MM.1S (cell line): Measurements from ENCODE around the gene KCNA3.

Experiments
- DNase-seq: peaks from one replicate; pipeline ENCODE4 v3.0.0-alpha.2; 2015
- H2AFZ ChIP-seq: fragments of 300-600 bp; sonication (generic); 2 replicates; pipeline ENCODE4 v1.6.0; 2016; ENCODE audit warnings: antibody characterized with exemption, low read length
- H3F3A ChIP-seq: fragments of 300-600 bp; sonication (generic); 2 replicates; pipeline ENCODE4 v1.6.1; 2016; ENCODE audit warnings: mild to moderate bottlenecking, antibody characterized with exemption, low read length, moderate library complexity, mixed read lengths; ENCODE audit not compliant: insufficient read depth
- H3K27ac ChIP-seq: fragments of 300-600 bp; sonication (generic); 2 replicates; pipeline ENCODE4 v1.5.1; 2016; ENCODE audit warnings: mild to moderate bottlenecking, low read length
- H3K27me3 ChIP-seq: fragments of 300-600 bp; sonication (generic); replicated peaks from 2 replicates; pipeline ENCODE4 v1.6.0; 2016; ENCODE audit warnings: low read length; ENCODE audit not compliant: insufficient read depth
- H3K36me3 ChIP-seq: fragments of 300-600 bp; sonication (generic); replicated peaks from 2 replicates; pipeline ENCODE4 v1.6.1; 2016; ENCODE audit warnings: mild to moderate bottlenecking, low read length, mixed read lengths; ENCODE audit not compliant: insufficient read depth
- H3K4me1 ChIP-seq: fragments of 300-600 bp; sonication (generic); 2 replicates; pipeline ENCODE4 v1.6.1; 2016; ENCODE audit warnings: low read length, mixed read lengths
- H3K4me2 ChIP-seq: fragments of 300-600 bp; sonication (generic); 2 replicates; pipeline ENCODE4 v1.6.0; 2016; ENCODE audit warnings: low read depth, low read length
- H3K4me3 ChIP-seq: fragments of 300-600 bp; sonication (generic); 2 replicates; pipeline ENCODE4 v1.5.1; 2016; ENCODE audit warnings: low read length, mixed read lengths
- H3K79me2 ChIP-seq: fragments of 300-600 bp; sonication (generic); 2 replicates; pipeline ENCODE4 v1.6.1; 2016; ENCODE audit warnings: mixed run types, low read length, mixed read lengths
- H3K9ac ChIP-seq: fragments of 300-600 bp; sonication (generic); 2 replicates; pipeline ENCODE4 v1.6.1; 2016; ENCODE audit warnings: low read length, mixed read lengths
- H3K9me2 ChIP-seq: fragments of 300-600 bp; sonication (generic); replicated peaks from 2 replicates; pipeline ENCODE4 v1.6.1; 2016; ENCODE audit warnings: mild to moderate bottlenecking, low read length, mixed read lengths; ENCODE audit not compliant: insufficient read depth
- H3K9me3 ChIP-seq: fragments of 300-600 bp; sonication (generic); replicated peaks from 2 replicates; pipeline ENCODE4 v1.6.1; 2016; ENCODE audit warnings: mild to moderate bottlenecking, low read length, mixed read lengths; ENCODE audit not compliant: insufficient read depth
- H4K20me1 ChIP-seq: fragments of 300-600 bp; sonication (generic); 2 replicates; pipeline ENCODE4 v1.6.1; 2016; ENCODE audit warnings: mild to moderate bottlenecking, low read length, moderate library complexity, mixed read lengths; ENCODE audit not compliant: insufficient read depth
- CTCF ChIP-seq: fragments of 300-600 bp; sonication (generic); IDR thresholded peaks from 2 replicates; pipeline ENCODE4 v1.5.1; 2016; ENCODE audit warnings: antibody characterized with exemption, low read length, mixed read lengths
- EZH2 ChIP-seq: fragments of 300-600 bp; sonication (generic); optimal IDR thresholded peaks from 2 replicates; pipeline ENCODE3; 2017; ENCODE audit warnings: low read depth, mild to moderate bottlenecking, antibody characterized with exemption, low read length, mixed read lengths
- EZH2phosphoT487 ChIP-seq: fragments of 300-600 bp; sonication (generic); IDR thresholded peaks from 2 replicates; pipeline ENCODE4 v1.6.1; 2018; ENCODE audit warnings: antibody characterized with exemption, low read length

Gene KCNA3

GRCh38 chr1:110627764-110628163 lies 47.0 kb downstream of the KCNA3 start:
- Histone ChIP-seq H3K27ac (no peak overlapping the region), H2AFZ (no peak overlapping the region), H3K36me3 (no peaks in the 10 kb centered on the region), H3K79me2 (peaks cover 26% of the 10 kb centered on the region), H3K4me2 (no peak overlapping the region), H3F3A (peaks cover 23% of the 10 kb centered on the region), H3K4me1 (peaks cover 23% of the 10 kb centered on the region), H3K4me3 (no peak overlapping the region), H3K9me2 (no peaks in the 10 kb centered on the region), H4K20me1 (no peaks in the 10 kb centered on the region), H3K27me3 (no peaks in the 10 kb centered on the region), H3K9me3 (no peaks in the 10 kb centered on the region), H3K9ac (no peak overlapping the region)
- DNase-seq, result no peak
- TF ChIP-seq EZH2phosphoT487 (no peak), CTCF (no peak), EZH2 (no peak)

- Histone ChIP-seq H3K4me2 (no peak overlapping the region), H3K27me3 (no peaks in the 10 kb centered on the region), H3K27ac (no peak overlapping the region), H3F3A (peaks cover 14% of the 10 kb centered on the region), H2AFZ (no peak overlapping the region), H3K4me3 (no peak overlapping the region), H3K36me3 (no peaks in the 10 kb centered on the region), H3K4me1 (peaks cover 14% of the 10 kb centered on the region), H3K9me3 (no peaks in the 10 kb centered on the region), H3K79me2 (peaks cover 26% of the 10 kb centered on the region), H3K9me2 (no peaks in the 10 kb centered on the region), H3K9ac (no peak overlapping the region), H4K20me1 (no peaks in the 10 kb centered on the region)
- TF ChIP-seq CTCF (no peak), EZH2phosphoT487 (no peak), EZH2 (no peak)
- DNase-seq, result no peak
These were observed 47.9 kb downstream of the KCNA3 start for GRCh38 chr1:110626889-110627288.
